ENCODE results near the gene EMP2. TPM values are rescaled to one million over a fixed set of nuclear protein-coding genes. Genes with fewer than 3 reads are reported as not detected.

The EMP2 gene
- polyA plus RNA-seq, 1 donor from 2014 or later: 0.14 TPM

DNA sequence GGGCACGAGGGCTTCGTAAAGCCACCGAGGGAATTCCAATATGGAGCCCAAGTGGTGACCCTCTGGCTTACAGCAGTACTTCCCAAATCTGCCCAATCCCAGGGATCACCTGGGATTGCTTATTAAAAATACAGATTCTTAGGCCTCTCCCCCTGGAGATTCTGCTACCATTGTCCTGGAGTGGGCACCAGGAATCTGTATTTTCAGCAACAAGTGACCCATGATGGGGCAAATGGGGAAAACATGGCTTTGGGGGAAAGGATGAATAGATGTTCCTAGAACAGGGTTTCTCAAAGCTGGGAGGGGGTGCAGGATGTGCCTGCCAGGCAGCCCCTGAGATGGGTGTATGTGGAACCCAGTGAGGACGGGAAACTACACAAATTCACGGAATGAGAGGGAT, 40.6 kb downstream of the EMP2 start:
- Histone ChIP-seq H4K20me1 (ENCODE audit: insufficient read depth) (no peaks in the 10 kb centered on the region), H3K4me2 (ENCODE audit: low read length) (no peak overlapping the region), H3K27me3 (ENCODE audit: insufficient read depth, low read depth, low read length) (no peaks in the 10 kb centered on the region), H3K9ac (ENCODE audit: low read length) (no peak overlapping the region), H3K4me3 (ENCODE audit: low read length) (no peak overlapping the region), H3K79me2 (replicated peaks; ENCODE audit: insufficient read depth, low read length) (no peaks in the 10 kb centered on the region), H3F3A (ENCODE audit: insufficient read depth, low read length, poor library complexity, severe bottlenecking) (no peaks in the 10 kb centered on the region), H3K27ac (ENCODE audit: low read length) (no peak overlapping the region), H2AFZ (ENCODE audit: low read depth, low read length) (no peak overlapping the region), H3K36me3 (ENCODE audit: insufficient read depth, low read length) (no peaks in the 10 kb centered on the region), H3K9me2 (ENCODE audit: insufficient read depth, low read length) (no peaks in the 10 kb centered on the region), H3K9me3 (ENCODE audit: low read length) (no peaks in the 10 kb centered on the region)
- TF ChIP-seq MXI1 (conservative IDR thresholded peaks at IDR 0.05; ENCODE audit: poor library complexity, severe bottlenecking) (no peak), POLR2AphosphoS5 (IDR thresholded peaks at IDR 0.05) (no peak), CTCF (IDR thresholded peaks at IDR 0.05; ENCODE audit: poor library complexity, severe bottlenecking) (no peak), TAF1 (IDR thresholded peaks at IDR 0.05; ENCODE audit: low read depth) (no peak), EZH2 (IDR thresholded peaks at IDR 0.05; ENCODE audit: borderline replicate concordance, insufficient read depth, low read length, poor library complexity, severe bottlenecking) (no peak), SMC3 (conservative IDR thresholded peaks at IDR 0.05; ENCODE audit: poor library complexity) (no peak), RAD21 (conservative IDR thresholded peaks at IDR 0.05) (no peak), EP300 (conservative IDR thresholded peaks at IDR 0.05; ENCODE audit: poor library complexity, severe bottlenecking) (no peak)
- TF ChIP-seq, protein P1, sequence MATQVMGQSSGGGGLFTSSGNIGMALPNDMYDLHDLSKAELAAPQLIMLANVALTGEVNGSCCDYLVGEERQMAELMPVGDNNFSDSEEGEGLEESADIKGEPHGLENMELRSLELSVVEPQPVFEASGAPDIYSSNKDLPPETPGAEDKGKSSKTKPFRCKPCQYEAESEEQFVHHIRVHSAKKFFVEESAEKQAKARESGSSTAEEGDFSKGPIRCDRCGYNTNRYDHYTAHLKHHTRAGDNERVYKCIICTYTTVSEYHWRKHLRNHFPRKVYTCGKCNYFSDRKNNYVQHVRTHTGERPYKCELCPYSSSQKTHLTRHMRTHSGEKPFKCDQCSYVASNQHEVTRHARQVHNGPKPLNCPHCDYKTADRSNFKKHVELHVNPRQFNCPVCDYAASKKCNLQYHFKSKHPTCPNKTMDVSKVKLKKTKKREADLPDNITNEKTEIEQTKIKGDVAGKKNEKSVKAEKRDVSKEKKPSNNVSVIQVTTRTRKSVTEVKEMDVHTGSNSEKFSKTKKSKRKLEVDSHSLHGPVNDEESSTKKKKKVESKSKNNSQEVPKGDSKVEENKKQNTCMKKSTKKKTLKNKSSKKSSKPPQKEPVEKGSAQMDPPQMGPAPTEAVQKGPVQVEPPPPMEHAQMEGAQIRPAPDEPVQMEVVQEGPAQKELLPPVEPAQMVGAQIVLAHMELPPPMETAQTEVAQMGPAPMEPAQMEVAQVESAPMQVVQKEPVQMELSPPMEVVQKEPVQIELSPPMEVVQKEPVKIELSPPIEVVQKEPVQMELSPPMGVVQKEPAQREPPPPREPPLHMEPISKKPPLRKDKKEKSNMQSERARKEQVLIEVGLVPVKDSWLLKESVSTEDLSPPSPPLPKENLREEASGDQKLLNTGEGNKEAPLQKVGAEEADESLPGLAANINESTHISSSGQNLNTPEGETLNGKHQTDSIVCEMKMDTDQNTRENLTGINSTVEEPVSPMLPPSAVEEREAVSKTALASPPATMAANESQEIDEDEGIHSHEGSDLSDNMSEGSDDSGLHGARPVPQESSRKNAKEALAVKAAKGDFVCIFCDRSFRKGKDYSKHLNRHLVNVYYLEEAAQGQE (IDR thresholded peaks at IDR 0.05; ENCODE audit: borderline replicate concordance): no peak

DNA sequence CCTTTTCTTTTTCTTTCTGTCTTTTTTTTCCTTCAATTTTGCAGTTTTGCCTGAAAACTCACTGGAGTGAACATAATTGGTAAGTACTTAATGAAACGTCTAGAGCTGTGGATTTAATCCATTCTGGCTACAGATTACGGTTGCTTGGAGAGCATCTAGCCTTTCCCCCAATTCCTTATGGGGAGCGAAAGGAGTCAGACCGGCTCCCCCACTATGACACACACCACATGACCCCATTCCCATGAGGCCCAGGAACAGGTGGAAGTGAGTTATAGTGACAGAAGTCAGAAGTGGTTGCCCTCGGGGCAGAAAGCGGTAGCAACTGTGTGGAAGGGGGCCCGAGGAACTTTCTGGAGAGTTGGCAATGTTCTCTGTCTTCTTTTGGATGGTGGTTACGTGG, 41.2 kb downstream of the EMP2 start:
- H3K4me3 ChIP-seq (ENCODE audit: low read length): no peak overlapping the region
- H3K9me2 ChIP-seq (ENCODE audit: insufficient read depth, low read length): no peaks in the 10 kb centered on the region
- no peaks in the 10 kb centered on the region for H3K79me2 ChIP-seq (replicated peaks; ENCODE audit: insufficient read depth, low read length)
- no peaks in the 10 kb centered on the region for H3K36me3 ChIP-seq (ENCODE audit: insufficient read depth, low read length)
- no peaks in the 10 kb centered on the region for H3K9me3 ChIP-seq (ENCODE audit: low read length)
- H3K27me3 ChIP-seq (ENCODE audit: insufficient read depth, low read depth, low read length): no peaks in the 10 kb centered on the region
- no peak overlapping the region for H3K4me2 ChIP-seq (ENCODE audit: low read length)
- TF ChIP-seq TAF1 (IDR thresholded peaks at IDR 0.05; ENCODE audit: low read depth) (no peak), EP300 (conservative IDR thresholded peaks at IDR 0.05; ENCODE audit: poor library complexity, severe bottlenecking) (no peak), POLR2AphosphoS5 (IDR thresholded peaks at IDR 0.05) (no peak), CTCF (IDR thresholded peaks at IDR 0.05; ENCODE audit: poor library complexity, severe bottlenecking) (no peak), EZH2 (IDR thresholded peaks at IDR 0.05; ENCODE audit: borderline replicate concordance, insufficient read depth, low read length, poor library complexity, severe bottlenecking) (no peak)
- H2AFZ ChIP-seq (ENCODE audit: low read depth, low read length): no peak overlapping the region
- no peaks in the 10 kb centered on the region for H4K20me1 ChIP-seq (ENCODE audit: insufficient read depth)
- no peak overlapping the region for H3K27ac ChIP-seq (ENCODE audit: low read length)
- H3K9ac ChIP-seq (ENCODE audit: low read length): no peak overlapping the region
- no peaks in the 10 kb centered on the region for H3F3A ChIP-seq (ENCODE audit: insufficient read depth, low read length, poor library complexity, severe bottlenecking)

All from neural cell (in vitro differentiated cells).